ENCODE results near the gene CAMTA1. TPM values are rescaled to one million over a fixed set of nuclear protein-coding genes. Genes with fewer than 3 reads are reported as not detected.

Gene CAMTA1
- total RNA-seq, 1 experiment from 2014 or later = 82.2 TPM

- Histone ChIP-seq H3K36me3 (ENCODE audit: control insufficient read depth, insufficient read depth, low read length) (no peaks in the 10 kb centered on the region), H3K9me3 (ENCODE audit: control insufficient read depth, insufficient read depth, low read depth, low read length) (no peaks in the 10 kb centered on the region), H3K4me1 (ENCODE audit: control insufficient read depth, insufficient read depth, low read length) (no peaks in the 10 kb centered on the region), H3K27me3 (ENCODE audit: control insufficient read depth, insufficient read depth, low read length) (no peaks in the 10 kb centered on the region), H3K4me3 (ENCODE audit: low read depth in 2 of 2, low read length in 2 of 2) (no peak overlapping the region), H3K27ac (ENCODE audit: low read length) (no peak overlapping the region)
- ATAC-seq = no peak
- TF ChIP-seq POLR2AphosphoS5 (IDR thresholded peaks at IDR 0.05; ENCODE audit: low read depth, low read length) (no peak), TCF7L2 (IDR thresholded peaks at IDR 0.05; ENCODE audit: low read depth, low read length) (no peak), SIN3A (IDR thresholded peaks at IDR 0.05; ENCODE audit: borderline replicate concordance, insufficient read depth, low read depth, low read length) (no peak), REST (IDR thresholded peaks at IDR 0.05; ENCODE audit: insufficient read depth in 1 of 2, low read depth in 2 of 2, low read length in 1 of 2) (no peak), CTCF (IDR thresholded peaks at IDR 0.05) (no peak)
- no peak for DNase-seq (ENCODE audit: low read depth, low spot score)
- in situ Hi-C loops (cut with HindIII; ENCODE audit: low pct_unique_long_range_greater_than_20kb, low sequenced_read_pairs) (no loop called here), intact Hi-C loops (cut with micrococcal nuclease; ENCODE audit: unreplicated experiment) (no loop called here)
- POLR2A ChIA-PET = no interaction called here
- BruUV-seq (replicated peaks) = no TSS peak
- CTCF ChIA-PET = no interaction called here
These were observed 692.3 kb downstream of the CAMTA1 start for GRCh38 chr1:7477593-7477992.

GRCh38 chr1:7478142-7478790 is 693.0 kb downstream of the CAMTA1 start:
- intact Hi-C loops (cut with micrococcal nuclease; ENCODE audit: unreplicated experiment) = no loop called here
- in situ Hi-C loops (cut with HindIII; ENCODE audit: low pct_unique_long_range_greater_than_20kb, low sequenced_read_pairs) = no loop called here
- DNase-seq (ENCODE audit: low read depth, low spot score) (no peak), ATAC-seq (no peak)
- Histone ChIP-seq H3K9me3 (ENCODE audit: control insufficient read depth, insufficient read depth, low read depth, low read length) (no peaks in the 10 kb centered on the region), H3K27me3 (ENCODE audit: control insufficient read depth, insufficient read depth, low read length) (no peaks in the 10 kb centered on the region), H3K36me3 (ENCODE audit: control insufficient read depth, insufficient read depth, low read length) (no peaks in the 10 kb centered on the region), H3K4me1 (ENCODE audit: control insufficient read depth, insufficient read depth, low read length) (no peaks in the 10 kb centered on the region), H3K4me3 (ENCODE audit: low read depth in 2 of 2, low read length in 2 of 2) (no peak overlapping the region), H3K27ac (ENCODE audit: low read length) (no peak overlapping the region)
- CTCF ChIA-PET = no interaction called here
- TF ChIP-seq SIN3A (IDR thresholded peaks at IDR 0.05; ENCODE audit: borderline replicate concordance, insufficient read depth, low read depth, low read length) = no peak
- TF ChIP-seq REST (IDR thresholded peaks at IDR 0.05; ENCODE audit: insufficient read depth in 1 of 2, low read depth in 2 of 2, low read length in 1 of 2) = no peak
- TF ChIP-seq POLR2AphosphoS5 (IDR thresholded peaks at IDR 0.05; ENCODE audit: low read depth, low read length) = no peak
- no peak for TF ChIP-seq TCF7L2 (IDR thresholded peaks at IDR 0.05; ENCODE audit: low read depth, low read length)
- TF ChIP-seq CTCF (IDR thresholded peaks at IDR 0.05) = no peak
- POLR2A ChIA-PET = no interaction called here
- no TSS peak for BruUV-seq (replicated peaks)
